Smooth muscle cell of the brain vasculature (primary cell): ENCODE measurements around the gene RNF157.
A peak's percentile ranks its signal among the peaks of the same experiment; 100 is the strongest.

Source experiments
- DNase-seq: peaks from one replicate; pipeline ENCODE4 v3.0.0-alpha.2; 2012; ENCODE audit warnings: low read depth, low spot score

Gene RNF157

GRCh38 chr17:76123749-76124581, 116.3 kb downstream of the RNF157 start:
- DNase-seq: no peak

DNA sequence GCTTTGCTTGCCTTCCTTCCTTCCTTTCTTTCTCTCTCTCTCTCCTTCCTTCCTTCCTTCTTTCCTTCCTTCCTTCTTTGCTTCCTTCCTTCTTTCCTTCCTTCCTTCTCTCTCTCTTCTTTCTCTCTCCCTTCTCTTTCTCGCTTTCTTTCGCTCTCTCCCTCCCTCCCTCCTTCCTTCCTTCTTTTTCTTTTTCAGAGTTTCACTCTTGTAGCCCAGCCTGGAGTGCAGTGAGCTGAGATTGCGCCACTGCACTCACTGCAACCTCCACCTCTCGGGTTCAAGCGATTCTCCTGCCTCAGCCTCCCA, 117.1 kb downstream of the RNF157 start:
- DNase-seq: no peak

DNA sequence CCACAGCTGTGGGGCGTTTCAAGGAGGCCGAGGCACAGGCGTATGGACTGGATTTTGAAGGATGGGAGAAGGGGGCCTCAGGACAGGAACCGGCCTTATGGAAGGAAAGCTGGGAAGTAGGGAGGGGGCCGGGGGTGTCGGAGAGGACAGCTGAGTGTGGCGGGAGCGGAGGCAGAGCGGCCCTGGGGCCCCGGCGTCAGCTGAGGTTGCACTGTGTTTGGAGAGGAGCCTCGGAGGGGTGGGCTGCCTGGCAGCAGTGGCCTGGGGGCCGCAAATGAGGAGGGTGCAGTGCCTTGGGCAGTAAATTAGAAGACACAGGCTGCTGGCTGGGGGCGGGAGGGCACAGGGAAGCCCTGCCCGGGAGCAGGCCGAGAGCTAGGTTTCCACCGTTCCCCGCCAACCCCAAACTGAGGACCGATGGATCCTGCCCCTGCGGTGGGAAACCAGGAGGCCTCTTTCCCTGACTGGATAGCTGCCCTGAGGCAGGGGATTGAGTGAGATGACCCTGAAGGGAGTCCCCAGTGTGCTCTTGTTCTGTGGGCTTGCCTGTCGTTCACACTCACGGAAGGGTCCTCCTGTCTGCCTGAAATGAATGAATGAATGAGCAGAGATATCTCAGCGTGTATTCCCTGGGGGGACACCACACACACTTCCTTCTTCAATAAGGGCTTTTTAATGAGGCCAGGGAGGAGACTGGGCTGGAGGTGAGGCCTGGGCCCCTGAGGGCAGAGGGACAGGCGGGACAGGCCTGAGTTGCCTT, 117.7 kb downstream of the RNF157 start:
- no peak for DNase-seq

GRCh38 chr17:76121932-76122430, 118.3 kb downstream of the RNF157 start:
- no peak for DNase-seq

- DNase-seq: no peak
Measured at GRCh38 chr17:76120658-76121008, 119.7 kb downstream of the RNF157 start.

- DNase-seq: no peak
Measured at GRCh38 chr17:76119409-76120371, 120.6 kb downstream of the RNF157 start.

DNA sequence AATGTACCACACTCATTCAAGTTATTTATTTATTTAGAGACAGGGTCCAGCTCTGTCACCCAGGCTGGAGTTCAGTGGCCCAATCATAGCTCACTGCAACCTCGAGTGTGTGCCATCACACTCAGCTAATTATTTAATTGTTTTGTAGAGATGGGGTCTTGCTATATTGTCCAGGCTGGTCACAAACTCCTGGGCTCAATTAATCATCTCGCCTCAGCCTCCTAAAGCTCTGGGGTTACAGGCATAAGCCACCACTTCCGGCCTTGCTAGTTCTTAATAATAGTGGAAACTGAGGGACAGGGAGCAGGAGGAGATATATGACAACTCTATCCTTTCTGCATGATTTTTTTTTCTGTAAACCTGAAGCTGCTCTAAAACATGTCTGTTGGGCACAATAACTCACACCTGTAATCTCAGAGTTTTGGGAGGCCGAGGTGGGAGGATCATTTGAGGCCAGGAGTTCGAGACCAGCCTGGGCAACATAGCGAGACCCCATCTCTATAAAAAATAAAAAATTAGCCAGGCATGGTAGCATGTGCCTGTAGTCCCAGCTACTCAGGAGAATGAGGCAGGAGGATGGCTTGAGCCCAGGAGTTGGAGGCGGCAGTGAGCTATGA, 125.0 kb downstream of the RNF157 start:
- DNase-seq: no peak

DNA sequence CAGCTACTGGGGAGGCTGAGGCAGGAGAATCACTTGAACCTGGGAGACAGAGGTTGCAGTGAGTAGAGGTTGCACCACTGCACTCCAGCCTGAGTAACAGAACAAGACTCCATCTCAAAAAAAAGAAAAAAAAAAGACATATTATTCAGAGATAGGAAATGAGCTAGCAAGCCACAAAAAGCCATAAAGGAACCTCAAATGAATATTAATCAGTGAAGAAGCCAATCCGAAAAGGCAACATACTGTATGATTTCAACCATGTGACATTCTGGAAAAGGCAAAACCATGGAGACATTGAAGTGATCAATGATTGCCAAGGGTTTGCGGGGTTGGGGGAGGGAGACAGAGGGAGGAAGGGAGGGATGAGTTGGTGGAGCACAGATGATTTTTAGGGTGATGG, 128.3 kb downstream of the RNF157 start:
- DNase-seq: no peak

- DNase-seq: no peak
Measured at GRCh38 chr17:76107509-76107908, 132.8 kb downstream of the RNF157 start.

- no peak for DNase-seq
Measured at GRCh38 chr17:76106703-76107102, 133.6 kb downstream of the RNF157 start.

DNA sequence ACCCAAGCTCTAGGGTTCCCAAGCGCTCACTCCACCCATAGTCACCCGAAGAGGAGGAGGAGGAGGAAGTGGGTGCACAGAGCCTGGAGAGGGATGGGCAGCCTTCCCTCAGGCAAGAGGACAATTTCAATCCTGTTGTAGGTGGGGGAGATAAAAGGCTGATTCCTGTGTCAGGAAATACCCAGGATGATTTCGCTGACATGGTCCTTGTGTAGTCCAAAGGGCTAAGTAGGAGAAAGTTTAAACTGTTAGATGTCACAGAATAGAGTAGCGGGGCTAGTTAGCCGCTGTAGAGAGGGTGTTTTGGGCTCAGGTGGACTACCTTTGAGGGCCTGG, 135.4 kb downstream of the RNF157 start:
- no peak for DNase-seq

GRCh38 chr17:76104140-76104895, 136.0 kb downstream of the RNF157 start:
- DNase-seq: no peak

- peak; percentile 90 for DNase-seq
Measured at GRCh38 chr17:76103274-76104139, 136.8 kb downstream of the RNF157 start, which contains the start of gene EXOC7. Gene EXOC7 (minus strand): TSS chr17:76103787. CDS start chr17:76103692, 95 bp downstream.

DNA sequence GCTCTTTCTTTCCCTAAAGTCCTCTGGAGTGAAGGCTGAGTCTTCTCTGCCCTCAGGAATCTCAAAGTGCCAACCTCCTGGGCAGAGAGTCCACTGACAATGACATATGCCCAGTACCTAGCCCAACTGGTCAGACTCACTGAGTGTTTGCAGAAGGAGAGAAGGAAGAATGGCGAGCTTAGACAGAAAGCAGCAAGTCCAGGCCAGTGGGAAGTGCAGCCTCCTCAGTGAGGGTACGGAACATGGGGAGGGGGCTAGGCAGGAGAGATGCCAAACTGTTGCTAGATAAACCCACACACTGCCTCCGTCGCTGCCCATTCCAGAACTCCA, 137.4 kb downstream of the RNF157 start:
- no peak for DNase-seq

GRCh38 chr17:76097716-76098295, 142.5 kb downstream of the RNF157 start:
- no peak for DNase-seq

- DNase-seq: no peak
Measured at GRCh38 chr17:76095943-76096342, 144.3 kb downstream of the RNF157 start.

DNA sequence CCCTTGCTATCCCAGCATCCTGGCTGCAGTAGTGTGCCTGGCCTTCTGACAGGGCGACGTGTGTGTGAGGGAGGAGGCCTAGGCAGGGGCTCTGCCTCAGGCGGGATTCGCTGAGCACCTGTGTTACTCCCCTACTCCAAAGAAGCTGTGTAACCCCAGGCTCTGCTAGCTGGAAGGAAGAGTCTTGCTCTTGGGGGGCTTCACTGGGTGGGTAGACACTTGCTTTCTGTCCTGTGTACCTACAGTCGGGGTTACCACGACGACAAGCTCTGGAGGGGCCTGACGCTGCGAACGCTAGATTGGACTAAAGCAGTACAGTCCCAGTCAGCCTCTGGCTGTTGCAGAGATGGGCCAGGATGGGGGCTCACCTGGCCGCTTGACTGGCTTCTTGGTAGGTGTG, 146.2 kb downstream of the RNF157 start:
- no peak for DNase-seq

DNA sequence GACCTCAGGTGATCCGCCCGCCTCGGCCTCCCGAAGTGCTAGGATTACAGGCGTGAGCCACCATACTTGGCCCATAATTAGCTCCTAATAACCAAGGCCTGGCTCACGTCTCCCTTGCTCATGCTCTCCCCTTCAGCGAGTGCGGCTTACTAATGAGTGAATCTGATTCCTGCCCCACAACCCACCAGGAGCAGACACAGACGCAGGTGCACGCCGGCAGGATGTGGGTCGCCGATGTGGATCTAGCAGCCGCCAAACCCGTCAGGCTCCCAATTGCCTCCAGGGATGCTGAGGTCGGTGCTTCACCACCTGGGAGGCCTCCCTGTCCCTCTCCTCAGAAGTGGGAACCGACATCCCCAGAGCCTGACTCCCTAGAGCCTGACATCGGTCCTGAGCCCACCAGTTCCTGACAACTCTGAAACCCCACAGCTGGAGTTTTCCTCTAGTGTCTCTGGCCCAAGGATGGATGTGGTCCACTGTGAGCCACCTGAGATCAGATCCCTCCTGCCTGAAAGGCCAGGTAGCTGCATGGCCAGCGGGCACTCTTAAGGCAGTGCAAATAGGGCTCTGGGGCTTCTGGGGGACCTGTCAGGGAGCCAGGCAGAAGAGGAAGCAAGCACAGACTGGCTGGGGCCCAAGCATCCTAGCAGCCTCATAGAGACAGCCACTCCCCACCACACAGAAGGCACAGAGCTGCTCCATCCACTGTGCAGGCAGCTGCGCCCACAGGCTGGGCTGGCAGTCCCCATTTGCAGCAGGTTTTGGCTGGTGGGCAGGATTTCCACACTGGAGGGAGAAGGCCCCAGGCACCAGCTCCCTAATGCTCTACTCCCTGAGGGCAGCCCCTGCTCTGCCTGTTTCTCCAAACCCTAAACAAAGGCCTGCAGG, 147.5 kb downstream of the RNF157 start:
- no peak for DNase-seq
